Activated effector memory CD4-positive, alpha-beta T cell treated with anti-CD3 and anti-CD28 coated beads, Interleukin-2, amount 50 U/mL, for 16 hours (primary cell): ENCODE results near the gene VWF.
A peak's percentile ranks its signal among the peaks of the same experiment; 100 is the strongest.
"Not testable (repeated sequence)": the region's sequence is repeated elsewhere in the genome, so short reads cannot be mapped to it uniquely, and the experiment has no call there.

ENCODE experiments used
- DNase-seq: peaks from one replicate; pipeline ENCODE4 v3.0.0-alpha.2; 2020

The VWF gene

DNA sequence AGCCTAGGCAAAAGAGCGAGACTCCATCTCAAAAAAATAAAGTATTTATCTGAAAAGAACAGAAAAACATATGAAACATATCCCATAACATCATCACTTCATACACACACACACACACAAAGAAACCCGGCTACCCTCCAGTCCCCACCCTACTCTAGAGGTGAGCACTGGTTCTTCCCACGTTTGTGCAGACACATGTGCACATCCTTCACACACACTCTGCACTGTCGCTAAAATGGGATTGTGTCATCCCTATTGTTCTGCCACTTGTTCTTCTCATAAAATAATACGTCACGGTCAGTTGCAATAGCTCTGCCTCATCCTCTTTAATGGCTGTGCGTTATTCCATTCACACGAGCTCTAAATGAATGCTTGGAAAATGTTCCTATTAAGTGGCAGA, 93.5 kb downstream of the VWF start:
- no peak for DNase-seq

DNA sequence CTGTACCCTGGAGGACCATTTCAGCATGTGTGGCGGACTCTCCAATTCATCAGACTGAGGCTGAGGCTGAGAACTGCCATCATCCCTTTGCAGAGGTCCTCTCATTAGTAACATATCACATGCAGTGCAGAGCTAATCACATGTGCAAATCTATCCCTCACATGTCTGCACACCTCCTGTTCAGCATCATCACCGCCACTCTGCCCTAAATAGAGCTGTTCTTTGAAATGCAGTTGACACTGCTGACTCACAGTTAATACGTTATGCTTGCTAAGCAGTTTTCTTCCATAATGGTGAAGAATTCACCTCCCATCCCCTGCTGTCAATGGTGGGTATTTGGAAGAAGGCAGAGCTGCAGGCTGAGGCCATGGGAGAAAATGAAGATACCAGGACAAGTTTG, 94.4 kb downstream of the VWF start:
- no peak for DNase-seq

DNA sequence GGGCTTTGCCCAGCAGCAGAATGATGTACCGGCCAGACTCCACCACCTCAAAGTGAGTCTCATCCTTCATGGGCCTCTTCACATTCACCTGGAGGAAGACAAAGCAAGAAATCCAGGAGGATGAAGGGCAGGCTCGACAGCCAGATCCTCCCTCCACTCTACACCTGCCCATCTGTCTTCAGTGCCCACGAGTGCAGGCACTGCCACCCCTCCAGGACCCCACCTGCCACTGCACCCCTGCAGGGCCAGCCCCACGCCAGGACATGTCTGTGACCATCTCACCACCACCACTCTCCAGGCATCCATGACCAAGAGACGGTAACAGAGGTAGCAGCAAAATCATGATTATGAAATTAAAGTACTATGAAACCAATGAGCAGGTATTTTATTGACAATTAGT, 95.1 kb downstream of the VWF start:
- DNase-seq, result no peak

DNA sequence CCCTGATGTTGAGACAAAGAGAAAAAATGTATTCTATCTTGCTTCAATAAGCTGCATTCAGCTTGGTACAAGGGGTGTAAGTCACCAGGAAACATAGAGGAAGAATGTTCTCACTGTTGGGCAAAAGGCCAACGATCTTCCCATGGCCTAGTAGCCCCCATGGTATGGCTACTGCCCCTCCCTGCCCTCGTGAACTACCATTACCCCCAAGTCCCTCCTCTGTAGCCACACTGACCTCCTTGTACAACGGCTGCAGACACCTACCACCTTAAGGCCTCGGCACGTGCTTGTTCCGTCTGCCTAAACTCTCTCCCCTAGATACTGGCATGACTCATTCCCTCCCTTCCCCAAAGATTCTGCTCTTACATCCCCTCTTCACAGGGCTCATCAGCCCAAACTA, 97.5 kb downstream of the VWF start:
- DNase-seq, result no peak

DNA sequence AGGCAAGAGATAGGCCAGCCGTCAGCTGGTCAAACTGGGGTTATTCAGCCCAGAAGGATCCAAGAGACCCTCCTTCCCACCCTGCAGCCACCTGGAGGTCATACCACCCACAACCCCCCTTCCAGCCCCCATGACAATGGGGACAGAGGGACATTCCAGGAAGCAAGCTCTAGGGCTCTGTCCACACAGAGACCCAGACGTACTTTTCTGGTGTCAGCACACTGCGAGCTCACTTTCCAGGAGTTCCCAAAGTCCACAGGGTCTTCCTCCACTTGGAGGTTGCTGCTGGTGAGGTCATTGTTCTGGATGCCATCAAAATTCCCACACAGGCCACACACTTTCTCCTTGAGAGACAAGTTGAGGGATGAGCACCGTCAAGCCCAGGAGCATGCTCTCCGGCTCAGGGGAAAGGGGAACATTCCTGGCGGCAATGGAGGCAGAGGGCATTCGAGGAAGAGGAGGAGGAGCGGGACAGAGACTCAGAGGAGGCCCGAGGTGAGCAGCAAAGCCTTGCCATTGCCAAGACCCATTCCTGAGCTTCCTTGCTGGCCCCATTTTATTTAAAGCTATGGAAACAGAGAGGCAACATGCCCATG, 98.7 kb downstream of the VWF start:
- not testable (repeated sequence) for DNase-seq

DNA sequence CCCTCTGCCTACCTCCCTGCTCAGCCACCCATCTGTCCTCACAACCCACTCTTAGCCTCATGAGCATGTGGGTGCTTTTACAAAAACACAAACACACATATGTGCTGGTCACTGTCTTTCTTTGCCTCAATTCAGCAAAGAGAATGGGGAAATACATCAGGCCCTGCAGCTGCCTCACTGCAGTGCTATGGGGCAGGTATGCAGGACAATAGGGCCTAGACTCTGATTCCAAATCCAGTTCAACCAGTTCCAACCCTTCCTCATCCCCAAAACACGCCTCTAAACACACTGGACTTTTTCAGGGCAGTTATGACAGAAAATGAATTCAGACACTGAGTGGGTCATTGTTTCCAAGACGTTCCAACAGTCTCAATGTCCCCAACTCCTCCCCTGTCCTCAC, 100.4 kb downstream of the VWF start:
- DNase-seq, result not testable (repeated sequence)

DNA sequence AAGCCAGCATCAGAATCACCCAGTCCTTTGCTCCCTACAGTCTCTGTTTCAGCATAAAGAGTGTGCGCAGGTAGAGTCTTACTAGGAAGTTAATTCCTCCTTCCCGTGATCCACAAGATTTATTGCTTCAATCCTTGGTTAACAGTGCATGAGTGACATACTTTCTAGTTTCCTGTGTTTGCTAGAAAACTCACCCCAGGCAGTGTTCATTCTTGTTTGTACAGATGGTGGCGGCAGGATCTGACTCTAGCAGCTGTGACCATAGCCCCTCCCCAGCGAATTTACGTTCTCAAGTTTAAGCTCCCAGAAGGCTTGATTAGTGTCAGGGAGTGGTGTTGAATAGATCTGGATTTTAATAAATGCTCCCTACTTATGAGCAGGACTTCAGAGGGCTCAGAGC, 103.5 kb downstream of the VWF start:
- no peak for DNase-seq

DNA sequence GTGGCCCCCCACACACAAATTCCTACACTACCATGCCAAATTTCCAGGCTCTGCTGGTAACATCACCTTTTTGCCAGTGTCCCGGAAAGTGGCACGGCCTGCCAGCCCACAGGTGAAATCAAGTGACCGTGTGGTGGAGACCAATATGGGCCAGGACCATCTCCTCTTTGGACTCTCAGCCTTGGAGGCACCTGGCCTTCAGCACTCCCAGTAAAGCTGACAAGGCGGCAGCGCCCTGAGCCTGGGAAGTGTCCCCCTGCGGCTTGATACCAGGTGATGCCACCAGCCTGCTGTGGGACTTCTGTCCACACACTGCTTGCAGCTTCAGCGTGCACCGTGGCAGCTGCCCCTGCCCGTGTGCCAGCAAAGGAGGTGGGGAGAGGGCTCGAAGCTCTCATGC, 104.0 kb downstream of the VWF start:
- DNase-seq, result not testable (repeated sequence)

DNA sequence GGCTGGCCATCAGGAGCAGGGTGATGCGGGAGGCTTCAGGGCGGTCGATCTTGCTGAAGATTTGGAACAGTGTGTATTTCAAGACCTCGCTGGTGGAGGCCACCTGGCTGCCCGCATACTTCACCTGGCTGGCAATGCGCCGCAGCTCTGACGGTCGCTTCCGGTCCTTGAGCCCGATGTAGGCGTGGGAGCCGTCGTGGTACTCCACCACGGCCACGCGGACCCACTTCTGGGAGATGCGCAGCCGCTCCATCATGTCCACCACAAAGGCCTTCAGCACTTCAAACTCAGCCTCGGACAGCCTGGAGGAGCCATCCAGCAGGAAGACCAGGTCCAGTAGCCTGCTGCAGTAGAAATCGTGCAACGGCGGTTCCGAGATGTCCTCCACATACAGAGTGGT, 105.2 kb downstream of the VWF start:
- DNase-seq, result not testable (repeated sequence)

DNA sequence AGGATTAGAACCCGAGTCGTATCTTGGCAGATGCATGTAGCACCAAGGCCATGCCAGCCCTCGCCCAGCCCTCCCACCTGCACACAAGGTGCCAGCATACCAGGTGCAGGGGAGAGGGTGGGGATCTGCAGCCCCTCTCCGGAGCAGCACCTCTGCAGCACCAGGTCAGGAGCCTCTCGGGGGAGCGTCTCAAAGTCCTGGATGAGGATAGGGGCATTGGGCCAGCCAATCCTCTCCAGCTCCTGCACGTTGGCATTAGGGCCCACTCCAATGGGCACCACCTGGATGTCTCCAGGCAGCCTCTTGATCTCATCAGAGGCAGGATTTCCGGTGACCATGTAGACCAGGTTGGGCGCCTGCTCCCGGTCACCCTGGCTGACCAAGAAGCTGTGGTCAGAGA, 106.2 kb downstream of the VWF start:
- DNase-seq, result no peak

DNA sequence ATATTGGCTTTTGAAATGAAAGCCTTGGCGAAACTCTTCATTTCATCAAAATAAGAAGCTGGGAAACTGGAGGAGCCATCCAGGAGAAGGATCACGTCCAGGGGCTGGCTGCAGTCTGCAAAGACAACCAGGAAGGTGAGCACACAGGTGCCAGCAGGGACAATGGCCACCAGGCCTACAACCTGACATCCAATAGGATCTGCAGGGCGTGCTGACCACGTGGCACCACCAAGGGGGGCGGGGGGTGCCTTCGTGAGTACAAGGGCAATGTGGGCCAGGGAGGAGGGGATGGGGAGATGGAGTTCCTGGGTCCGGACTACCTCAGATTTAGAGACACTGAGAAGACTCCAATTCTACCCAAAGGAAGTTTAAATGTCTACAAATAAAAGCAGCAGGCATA, 107.7 kb downstream of the VWF start:
- DNase-seq, result no peak

DNA sequence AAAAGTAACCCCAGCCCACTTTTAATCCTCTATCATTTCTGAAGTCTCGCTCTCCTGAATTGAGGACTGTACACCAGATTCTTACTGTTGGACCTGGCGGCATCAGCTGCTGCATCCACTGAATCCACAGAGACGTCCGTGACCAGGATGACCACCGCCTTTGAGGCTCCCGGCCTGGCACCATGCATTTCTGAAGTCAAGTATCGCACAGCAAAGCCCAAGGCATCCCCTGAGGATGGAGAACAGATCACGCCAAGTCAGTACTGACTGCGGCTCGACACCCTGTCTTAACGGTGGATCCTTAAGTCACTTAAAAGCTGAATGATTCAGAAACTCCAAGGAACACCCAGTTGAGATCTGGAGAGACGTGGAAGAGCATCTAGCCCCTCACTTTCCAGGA, 108.5 kb downstream of the VWF start:
- DNase-seq, result not testable (repeated sequence)

DNA sequence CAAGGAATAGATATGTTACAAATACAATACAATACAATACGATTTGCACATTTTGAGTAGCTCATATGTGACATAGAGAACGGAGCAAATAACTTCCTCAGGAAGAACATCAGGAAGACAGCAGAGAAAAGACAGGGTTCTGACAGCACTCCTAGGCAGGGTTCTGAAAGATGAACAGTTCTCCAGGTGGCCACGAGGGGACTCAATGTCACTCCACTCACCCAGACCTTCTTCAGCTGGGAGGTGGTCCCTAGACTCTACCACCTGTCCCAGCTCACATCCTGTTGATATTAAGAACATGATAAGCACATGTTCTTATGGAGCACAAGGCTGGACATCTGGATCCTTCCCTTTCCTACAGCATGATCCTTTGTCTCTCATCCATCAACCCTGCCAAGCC, 109.2 kb downstream of the VWF start:
- DNase-seq, result not testable (repeated sequence)

DNA sequence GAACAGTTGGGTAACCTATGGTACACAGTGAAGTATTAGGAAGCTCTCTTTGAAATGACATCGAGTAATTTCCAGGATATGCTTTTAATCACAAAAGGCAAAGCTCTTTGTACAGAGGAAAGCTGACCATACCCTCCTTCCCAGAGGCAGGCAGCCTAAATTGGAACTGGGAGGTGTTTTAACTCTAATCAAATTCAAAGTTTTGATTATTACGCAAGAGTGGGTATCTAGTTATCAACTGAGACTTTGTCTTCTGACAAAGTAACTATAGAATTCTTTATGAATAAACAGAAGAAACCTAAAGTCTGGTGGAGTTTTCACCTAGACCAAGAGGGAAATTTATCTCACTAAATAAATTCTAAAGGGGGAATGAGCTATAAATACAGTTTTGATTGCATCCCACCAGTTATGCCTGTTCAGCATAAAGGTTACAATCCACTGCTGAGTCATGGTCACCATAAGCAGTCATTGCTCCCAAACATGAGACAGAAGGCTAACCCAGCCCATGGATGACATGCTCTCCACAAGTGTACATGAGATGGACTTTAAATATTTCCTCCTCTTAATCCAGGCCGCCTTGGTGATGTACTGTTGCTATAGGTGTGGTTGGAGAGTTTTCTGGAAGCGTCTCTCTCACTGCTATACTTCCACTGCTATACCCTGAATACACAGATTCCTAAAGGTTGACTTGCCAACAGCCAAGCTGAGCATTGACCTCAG, 113.7 kb downstream of the VWF start:
- not testable (repeated sequence) for DNase-seq

DNA sequence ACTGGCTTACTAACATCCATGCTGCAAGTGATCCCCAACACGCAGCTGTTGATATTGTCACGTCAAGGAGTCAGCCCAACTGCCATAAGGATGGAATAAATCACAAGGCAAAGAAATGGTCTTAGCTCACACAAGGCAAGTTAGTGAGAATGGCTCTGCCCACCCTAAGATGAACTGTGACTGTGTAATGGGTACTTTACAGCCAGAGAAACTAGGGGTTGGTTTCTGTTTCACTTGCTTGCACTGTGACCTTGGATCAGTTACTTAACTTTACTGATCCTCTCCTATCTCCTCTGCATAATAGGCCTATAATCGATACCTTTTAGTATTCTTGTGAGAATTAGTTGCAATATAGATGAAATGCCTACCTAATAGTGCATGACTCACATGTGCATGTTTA, 127.2 kb downstream of the VWF start:
- no peak for DNase-seq

DNA sequence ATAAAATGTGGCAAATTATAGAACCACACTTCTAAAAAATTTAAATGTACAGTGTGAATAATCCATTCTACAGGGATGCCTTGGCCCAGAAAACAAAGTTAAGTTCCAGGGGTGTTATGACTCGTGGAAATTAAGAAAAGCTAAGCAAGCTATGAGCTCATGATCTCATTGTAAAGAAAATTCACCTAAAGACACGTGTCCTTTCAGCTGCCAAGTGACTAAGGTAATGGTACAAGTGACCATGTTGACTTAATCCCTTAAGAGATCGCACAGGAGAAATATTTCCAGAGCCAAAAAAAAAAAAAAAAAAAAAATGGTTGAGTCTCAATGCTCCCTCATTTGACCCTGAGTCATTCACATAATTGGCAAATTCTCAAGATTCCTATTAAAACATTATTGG, 128.0 kb downstream of the VWF start:
- no peak for DNase-seq

DNA sequence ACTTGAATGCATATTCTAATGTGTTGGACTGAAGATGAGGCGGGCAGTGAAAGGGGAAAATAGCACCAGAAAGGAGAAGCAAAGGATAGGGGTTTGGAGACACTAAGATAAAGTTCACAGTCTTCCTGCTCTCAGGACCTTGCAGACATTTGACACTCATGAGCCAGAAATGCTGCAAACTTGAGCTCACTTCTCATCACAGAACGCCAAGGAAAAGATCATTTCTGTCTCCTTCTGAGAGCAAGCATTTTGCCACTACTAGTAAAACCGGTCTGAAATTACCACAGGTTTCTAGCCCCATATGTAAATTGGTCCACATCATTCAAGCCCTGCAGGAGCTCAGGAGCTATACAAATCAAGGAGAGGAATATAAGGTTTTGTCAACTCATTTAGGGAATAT, 134.8 kb downstream of the VWF start:
- no peak for DNase-seq

DNA sequence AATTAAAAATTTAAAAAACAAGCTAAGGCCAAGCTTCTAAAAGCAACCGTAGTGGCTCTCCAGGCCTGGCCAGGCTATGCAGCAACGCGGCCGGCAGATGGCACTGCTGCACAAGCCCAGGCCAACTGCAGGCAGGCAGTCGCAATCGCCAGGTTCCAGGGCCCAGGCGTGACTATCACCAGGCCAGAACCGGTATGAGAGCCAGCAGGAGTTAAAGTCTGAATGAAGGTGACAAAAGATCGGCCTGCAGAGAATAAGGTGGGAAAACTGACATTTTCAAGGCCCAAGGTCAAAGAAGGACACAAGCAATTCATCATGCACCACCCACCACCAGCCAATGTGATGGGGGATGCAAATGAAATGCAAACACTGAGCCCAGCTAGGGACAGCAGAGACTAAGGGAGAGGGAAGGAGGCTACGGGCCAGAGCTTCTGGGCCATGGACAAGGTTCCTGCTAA, 135.8 kb downstream of the VWF start:
- peak; percentile 88 for DNase-seq

DNA sequence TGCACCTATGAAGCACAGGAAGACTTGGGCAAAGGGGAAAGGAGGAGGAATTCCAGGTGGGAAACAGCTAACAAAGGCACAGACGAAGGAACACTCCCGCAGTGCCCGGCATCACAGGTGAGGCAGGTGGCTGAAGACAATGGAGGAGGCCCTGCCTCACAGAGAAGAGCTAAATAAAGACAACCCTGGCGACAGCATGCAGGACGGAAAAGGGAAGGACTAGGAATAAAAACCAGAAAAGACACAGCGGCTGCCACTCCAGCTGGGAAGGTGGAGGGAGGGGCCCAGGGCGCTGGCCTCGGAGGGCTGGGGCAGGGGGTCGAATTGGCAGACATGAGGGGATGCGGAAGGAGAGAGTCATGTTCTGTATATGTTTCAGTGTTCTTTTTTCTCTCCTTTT, 136.4 kb downstream of the VWF start:
- no peak for DNase-seq

DNA sequence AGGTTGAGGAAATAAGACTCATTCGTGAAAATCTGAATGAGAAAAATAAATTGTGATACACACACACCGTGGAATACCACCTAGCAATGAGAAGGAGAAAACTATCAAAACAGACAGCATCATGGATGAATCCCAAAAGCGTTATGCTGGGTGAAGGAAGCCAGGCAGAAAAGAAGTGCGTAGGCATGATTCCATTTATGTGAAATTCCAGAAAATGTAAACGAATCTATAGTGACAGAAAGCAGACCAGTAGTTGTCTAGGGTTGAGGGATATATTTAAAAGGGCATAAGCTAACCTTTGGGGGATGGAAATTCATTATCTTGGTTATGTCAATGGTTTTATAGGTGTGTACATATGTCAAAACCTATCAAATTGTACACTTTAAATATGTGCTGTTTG, 136.9 kb downstream of the VWF start:
- DNase-seq, result no peak

DNA sequence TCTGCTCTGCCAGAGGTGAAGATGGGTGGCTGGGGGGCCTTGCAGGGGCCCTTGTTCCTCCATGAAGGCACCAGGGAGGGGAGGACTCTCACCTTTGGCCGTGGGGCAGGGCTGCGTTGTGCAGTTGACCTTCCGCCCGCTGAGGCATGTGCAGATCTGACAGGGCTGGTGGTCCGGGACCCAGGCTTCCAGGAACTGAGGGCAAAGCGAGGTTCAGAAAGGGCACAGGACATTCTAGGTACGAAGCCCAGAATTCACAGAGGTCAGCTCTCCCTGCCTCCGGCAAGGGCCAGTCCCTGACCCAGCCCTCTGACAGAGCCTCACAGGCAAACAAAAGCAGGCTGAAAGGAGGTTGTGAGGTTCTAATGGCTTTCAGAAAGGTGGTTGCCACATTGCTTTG, 139.0 kb downstream of the VWF start:
- no peak for DNase-seq

DNA sequence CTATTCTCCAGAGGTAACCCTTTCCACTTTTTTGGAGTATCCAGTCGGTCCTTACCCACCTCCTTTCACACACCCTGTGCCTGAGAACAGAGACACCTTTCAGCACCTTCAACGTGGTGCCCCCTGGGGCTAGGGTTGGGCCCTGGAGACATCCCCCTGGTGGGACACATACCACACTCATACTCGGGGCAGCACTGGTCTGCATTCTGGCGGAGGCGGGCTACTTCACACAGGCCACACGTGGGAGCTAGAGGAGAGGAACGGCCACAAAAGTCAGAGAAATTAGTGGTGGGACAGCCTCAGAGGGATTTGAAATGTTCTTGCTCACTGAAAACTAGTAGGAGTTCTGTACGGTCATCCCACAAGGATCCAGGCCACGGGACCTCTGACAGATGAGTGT, 139.6 kb downstream of the VWF start:
- DNase-seq, result no peak

DNA sequence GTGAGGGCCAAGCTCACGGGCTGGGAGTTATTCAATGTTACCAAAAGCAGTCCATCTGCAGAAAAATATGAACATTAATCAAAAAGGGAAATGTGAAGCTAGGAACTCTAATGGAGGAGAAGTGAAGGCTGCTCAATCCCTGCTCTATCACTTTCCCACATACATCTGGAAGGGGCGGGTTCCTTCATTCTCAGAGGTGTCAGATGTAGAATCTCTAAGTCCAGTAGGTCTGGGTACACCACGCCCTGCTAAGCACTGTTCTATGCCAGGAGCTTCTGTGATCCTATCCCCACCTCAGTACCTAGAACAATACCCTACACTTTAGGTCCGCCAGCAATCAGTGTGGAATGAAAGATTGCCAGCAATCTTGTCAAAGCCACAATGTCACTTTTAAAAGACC, 142.4 kb downstream of the VWF start:
- no peak for DNase-seq

DNA sequence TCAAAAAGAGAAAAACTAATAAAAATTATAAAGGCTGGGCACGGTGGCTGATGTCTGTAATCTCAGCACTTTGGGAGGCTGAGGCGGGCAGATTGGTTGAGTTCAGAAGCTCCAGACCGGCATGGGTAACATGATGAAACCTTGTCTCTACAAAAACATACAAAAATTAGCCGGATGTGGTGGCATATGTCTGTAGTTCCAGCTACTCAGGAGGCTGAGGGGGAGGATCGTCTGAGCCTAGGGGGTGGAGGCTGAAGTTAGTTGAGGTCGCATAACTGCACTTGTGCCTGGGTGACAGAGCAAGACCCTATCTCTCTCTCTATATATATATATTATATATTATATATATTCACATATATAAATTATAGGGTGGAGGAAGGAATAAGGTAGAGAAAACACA, 146.9 kb downstream of the VWF start:
- no peak for DNase-seq

DNA sequence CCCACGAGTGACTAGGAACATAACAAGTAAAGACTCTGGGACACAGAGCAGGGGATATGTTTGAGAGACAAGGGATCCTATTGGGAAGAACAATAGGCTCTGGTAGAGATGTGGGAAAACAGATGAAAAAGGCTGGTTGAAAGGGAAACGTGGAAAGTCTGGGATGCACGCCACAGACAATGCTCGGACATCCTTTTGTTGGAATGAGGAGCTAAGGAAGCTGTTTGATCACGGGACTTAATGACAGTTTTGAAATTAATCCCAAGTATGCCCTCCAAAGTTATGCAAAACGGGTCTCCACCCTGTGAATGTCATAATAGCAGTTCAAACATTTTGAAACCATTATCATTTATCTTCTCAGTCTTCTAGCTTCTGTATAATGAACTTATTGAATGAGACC, 147.8 kb downstream of the VWF start:
- no peak for DNase-seq
